GM23338 (cell line): ENCODE data around the gene YWHAB. TPM values are rescaled to one million over a fixed set of nuclear protein-coding genes. Genes with fewer than 3 reads are reported as not detected.

ENCODE experiments used
- ATAC-seq: fragments of 200-7000 bp; cut with Tn5 transposase; 3 replicates; pipeline ENCODE4 v1.9.1; 2020
- DNase-seq: peaks from one replicate; pipeline ENCODE4 v3.0.0-alpha.2; 2015; ENCODE audit warnings: low spot score
- H2AFZ ChIP-seq: fragments of 200-600 bp; sonication (generic); 2 replicates; pipeline ENCODE4 v1.8.0; 2016; ENCODE audit warnings: antibody characterized with exemption, mild to moderate bottlenecking, moderate library complexity
- H3F3A ChIP-seq: fragments of 200-600 bp; sonication (generic); replicated peaks from 2 replicates; pipeline ENCODE4 v1.8.0; 2017; ENCODE audit warnings: antibody characterized with exemption, mixed run types, low read depth
- H3K27ac ChIP-seq: fragments of 200-600 bp; sonication (generic); 2 replicates; pipeline ENCODE4 v1.6.1; 2016; ENCODE audit warnings: low read depth
- H3K27me3 ChIP-seq: fragments of 200-600 bp; sonication (generic); 2 replicates; pipeline ENCODE4 v1.8.0; 2016; ENCODE audit warnings: mild to moderate bottlenecking, mixed run types, moderate library complexity; ENCODE audit not compliant: insufficient read depth
- H3K36me3 ChIP-seq: fragments of 200-600 bp; sonication (generic); 2 replicates; pipeline ENCODE4 v1.8.0; 2016; ENCODE audit warnings: mild to moderate bottlenecking; ENCODE audit not compliant: insufficient read depth
- H3K4me1 ChIP-seq: fragments of 200-600 bp; sonication (generic); 2 replicates; pipeline ENCODE4 v1.8.0; 2016; ENCODE audit warnings: mild to moderate bottlenecking, moderate library complexity; ENCODE audit not compliant: insufficient read depth
- H3K4me2 ChIP-seq: fragments of 200-600 bp; sonication (generic); 2 replicates; pipeline ENCODE4 v1.7.1; 2017; ENCODE audit warnings: mixed run types
- H3K4me3 ChIP-seq: fragments of 200-600 bp; sonication (generic); 2 replicates; pipeline ENCODE4 v1.6.1; 2016; ENCODE audit warnings: mixed run types
- H3K79me2 ChIP-seq: fragments of 200-600 bp; sonication (generic); replicated peaks from 2 replicates; pipeline ENCODE4 v1.8.0; 2017; ENCODE audit warnings: mild to moderate bottlenecking; ENCODE audit not compliant: insufficient read depth
- H3K9me2 ChIP-seq: fragments of 200-600 bp; sonication (generic); 2 replicates; pipeline ENCODE4 v1.8.0; 2017; ENCODE audit not compliant: insufficient read depth
- H4K20me1 ChIP-seq: fragments of 200-600 bp; sonication (generic); replicated peaks from 2 replicates; pipeline ENCODE4 v1.8.0; 2017; ENCODE audit warnings: mild to moderate bottlenecking; ENCODE audit not compliant: insufficient read depth
- H3K27ac Mint-ChIP-seq: 2 replicates; pipeline ENCODE4 v1.8.0; 2020; ENCODE audit warnings: inconsistent platforms, mild to moderate bottlenecking, moderate library complexity, mixed read lengths
- H3K27me3 Mint-ChIP-seq: 3 replicates; pipeline ENCODE4 v1.8.0; 2022; ENCODE audit warnings: low read depth, mild to moderate bottlenecking, moderate library complexity, mixed read lengths, inconsistent platforms; ENCODE audit not compliant: insufficient read depth, poor library complexity
- H3K36me3 Mint-ChIP-seq: 3 replicates; pipeline ENCODE4 v1.8.0; 2021; ENCODE audit warnings: low read depth, mild to moderate bottlenecking, inconsistent platforms, moderate library complexity, mixed read lengths
- H3K4me1 Mint-ChIP-seq: 3 replicates; pipeline ENCODE4 v1.8.0; 2020; ENCODE audit warnings: mild to moderate bottlenecking, inconsistent platforms, mixed read lengths
- H3K4me3 Mint-ChIP-seq: 3 replicates; pipeline ENCODE4 v1.8.0; 2021; ENCODE audit warnings: moderate library complexity, mild to moderate bottlenecking, inconsistent platforms, mixed read lengths
- H3K9me3 Mint-ChIP-seq: 3 replicates; pipeline ENCODE4 v1.8.0; 2020; ENCODE audit warnings: moderate library complexity, mild to moderate bottlenecking, inconsistent platforms, mixed read lengths
- CREB1 ChIP-seq: fragments of 250-450 bp; sonication (Bioruptor Pico); IDR thresholded peaks from 2 replicates; pipeline ENCODE4 v1.5.0; 2020; ENCODE audit warnings: low read depth, mild to moderate bottlenecking, moderate library complexity
- CTCF ChIP-seq, 2 experiments: fragments of 200-600 bp in 1 of 2; sonication (generic) in 1 of 2; conservative IDR thresholded peaks; 2 replicates each; pipeline versions ENCODE4 v1.5.1 to v1.6.1; 2016 to 2017; ENCODE audit warnings: antibody characterized with exemption in 2 of 2, low read depth in 2 of 2, mild to moderate bottlenecking in 2 of 2, moderate library complexity in 1 of 2
- EZH2 ChIP-seq: fragments of 200-600 bp; sonication (generic); IDR thresholded peaks from one replicate; pipeline ENCODE4 v1.8.0; 2017; ENCODE audit warnings: antibody characterized with exemption, mild to moderate bottlenecking, low read depth; ENCODE audit not compliant: unreplicated experiment
- EZH2phosphoT487 ChIP-seq: fragments of 200-600 bp; sonication (generic); IDR thresholded peaks from one replicate; pipeline ENCODE4 v1.8.1; 2018; ENCODE audit warnings: antibody characterized with exemption; ENCODE audit not compliant: unreplicated experiment
- JUNB ChIP-seq: IDR thresholded peaks from one replicate; pipeline ENCODE4 v1.6.1; 2016; ENCODE audit warnings: antibody characterized with exemption; ENCODE audit not compliant: unreplicated experiment
- NANOG ChIP-seq: IDR thresholded peaks from 2 replicates; pipeline ENCODE4 v1.6.1; 2016; ENCODE audit warnings: antibody characterized with exemption, borderline replicate concordance
- POLR2AphosphoS5 ChIP-seq: IDR thresholded peaks from 2 replicates; pipeline ENCODE4 v1.6.1; 2016; ENCODE audit warnings: antibody characterized with exemption, low read depth
- REST ChIP-seq: IDR thresholded peaks from one replicate; pipeline ENCODE4 v1.6.1; 2018; ENCODE audit warnings: antibody characterized with exemption; ENCODE audit not compliant: unreplicated experiment
- STAT1 ChIP-seq: IDR thresholded peaks from one replicate; pipeline ENCODE4 v1.6.1; 2016; ENCODE audit warnings: antibody characterized with exemption; ENCODE audit not compliant: unreplicated experiment
- ZNF114 ChIP-seq: fragments of 250-450 bp; sonication (Bioruptor Pico); IDR thresholded peaks from 2 replicates; pipeline ENCODE4 v1.5.0; 2020; ENCODE audit warnings: mild to moderate bottlenecking, moderate library complexity
- ZNF331 ChIP-seq: fragments of 250-450 bp; sonication (Bioruptor Pico); IDR thresholded peaks from 2 replicates; pipeline ENCODE4 v1.5.0; 2020; ENCODE audit warnings: low read depth, mild to moderate bottlenecking, moderate library complexity
- ZNF462 ChIP-seq: fragments of 250-450 bp; sonication (Bioruptor Pico); IDR thresholded peaks from 2 replicates; pipeline ENCODE4 v1.5.0; 2020; ENCODE audit warnings: mild to moderate bottlenecking, moderate library complexity
- polyA plus RNA-seq: library from polyadenylated mRNA; unstranded; fragments of >200 nt; fragmentation: Nextera tagmentation; extraction: Ambion mirVana; gene quantifications from 2 replicates; pipeline ENCODE4 v1.2.1, GENCODE V29; 2016
- total RNA-seq: library from RNA; depleted of rRNA; stranded (reverse); fragments of >200 nt; shearing (Covaris generic); gene quantifications from 2 replicates; pipeline ENCODE4 v1.2.3, GENCODE V29; 2014
- TF ChIP-seq, protein P1 (sequence below): IDR thresholded peaks from 2 replicates; pipeline ENCODE4 v1.6.1; 2016; ENCODE audit warnings: antibody characterized with exemption

The YWHAB gene
- total and polyA plus RNA-seq, 2 experiments from 2014 or later, result 121 to 519 TPM

DNA sequence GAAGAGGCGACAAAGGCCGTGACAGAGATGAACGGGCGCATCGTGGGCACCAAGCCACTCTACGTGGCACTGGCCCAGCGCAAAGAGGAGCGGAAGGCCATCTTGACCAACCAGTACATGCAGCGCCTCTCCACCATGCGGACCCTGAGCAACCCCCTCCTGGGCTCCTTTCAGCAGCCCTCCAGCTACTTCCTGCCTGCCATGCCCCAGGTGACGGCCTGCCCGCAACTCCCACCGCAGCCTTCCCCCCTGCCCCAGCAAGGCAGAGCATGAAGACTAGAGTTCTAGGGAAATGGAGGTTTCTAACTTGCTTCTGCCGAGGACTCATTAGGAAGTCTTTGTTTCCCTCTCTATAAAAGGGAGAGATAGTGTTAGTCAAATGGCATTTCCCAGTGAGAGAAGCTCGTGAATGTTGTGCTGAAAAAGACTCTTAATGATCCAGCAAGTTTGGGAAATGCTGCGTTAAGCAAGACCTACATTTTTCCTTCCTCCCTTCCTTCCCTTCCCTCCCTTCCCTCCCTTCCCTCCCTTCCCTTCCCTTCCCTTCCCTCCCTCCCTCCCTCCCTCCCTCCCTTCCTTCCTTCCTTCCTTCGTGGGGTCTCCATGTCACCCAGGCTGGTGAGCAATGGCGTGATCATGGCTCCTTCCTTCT lies 45.1 kb downstream of the YWHAB start:
- H3K4me1 Mint-ChIP-seq, result peaks cover 6% of the 10 kb centered on the region; the same call in 2 of the 3 replicates
- no peak for DNase-seq
- Histone ChIP-seq H3K4me3 (no peak overlapping the region), H3K27ac (no peak overlapping the region), H3K79me2 (no peaks in the 10 kb centered on the region), H3K4me1 (no peaks in the 10 kb centered on the region), H3F3A (no peaks in the 10 kb centered on the region), H2AFZ (no peak overlapping the region), H3K27me3 (no peaks in the 10 kb centered on the region), H3K9me2 (no peaks in the 10 kb centered on the region), H3K4me2 (no peak overlapping the region), H4K20me1 (peaks cover 7% of the 10 kb centered on the region; the same call in 1 of the 2 replicates), H3K36me3 (peaks cover 26% of the 10 kb centered on the region)
- no peaks in the 10 kb centered on the region for H3K9me3 Mint-ChIP-seq
- no peak overlapping the region for H3K4me3 Mint-ChIP-seq
- no peak for ATAC-seq
- TF ChIP-seq POLR2AphosphoS5 (no peak), ZNF114 (CRISPR knock-in tag) (no peak), CTCF (conservative IDR thresholded peaks at IDR 0.05; ENCODE audit: low read depth in 2 of 2) (no peak), ZNF331 (CRISPR knock-in tag) (no peak), NANOG (no peak), CREB1 (CRISPR knock-in tag) (no peak), EZH2 (no peak), JUNB (no peak), STAT1 (no peak), REST (no peak), ZNF462 (CRISPR knock-in tag) (no peak), EZH2phosphoT487 (no peak)
- TF ChIP-seq, protein P1, sequence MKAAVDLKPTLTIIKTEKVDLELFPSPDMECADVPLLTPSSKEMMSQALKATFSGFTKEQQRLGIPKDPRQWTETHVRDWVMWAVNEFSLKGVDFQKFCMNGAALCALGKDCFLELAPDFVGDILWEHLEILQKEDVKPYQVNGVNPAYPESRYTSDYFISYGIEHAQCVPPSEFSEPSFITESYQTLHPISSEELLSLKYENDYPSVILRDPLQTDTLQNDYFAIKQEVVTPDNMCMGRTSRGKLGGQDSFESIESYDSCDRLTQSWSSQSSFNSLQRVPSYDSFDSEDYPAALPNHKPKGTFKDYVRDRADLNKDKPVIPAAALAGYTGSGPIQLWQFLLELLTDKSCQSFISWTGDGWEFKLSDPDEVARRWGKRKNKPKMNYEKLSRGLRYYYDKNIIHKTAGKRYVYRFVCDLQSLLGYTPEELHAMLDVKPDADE, result no peak
- peak overlapping the region; percentile 56 for H3K27ac Mint-ChIP-seq
- peaks cover 15% of the 10 kb centered on the region for H3K27me3 Mint-ChIP-seq
- peaks cover 36% of the 10 kb centered on the region for H3K36me3 Mint-ChIP-seq
